Smooth muscle cell of the coronary artery (primary cell): ENCODE results near the gene SHOC1. TPM values are rescaled to one million over a fixed set of nuclear protein-coding genes. Genes with fewer than 3 reads are reported as not detected.

ENCODE experiments used
- total RNA-seq: library from RNA; depleted of rRNA; stranded (reverse); fragments of >200 nt; gene quantifications from 2 replicates; pipeline ENCODE4 v1.2.3, GENCODE V29; 2014; ENCODE audit warnings: low replicate concordance

The SHOC1 gene
- not detected in 2 replicates for total RNA-seq

DNA sequence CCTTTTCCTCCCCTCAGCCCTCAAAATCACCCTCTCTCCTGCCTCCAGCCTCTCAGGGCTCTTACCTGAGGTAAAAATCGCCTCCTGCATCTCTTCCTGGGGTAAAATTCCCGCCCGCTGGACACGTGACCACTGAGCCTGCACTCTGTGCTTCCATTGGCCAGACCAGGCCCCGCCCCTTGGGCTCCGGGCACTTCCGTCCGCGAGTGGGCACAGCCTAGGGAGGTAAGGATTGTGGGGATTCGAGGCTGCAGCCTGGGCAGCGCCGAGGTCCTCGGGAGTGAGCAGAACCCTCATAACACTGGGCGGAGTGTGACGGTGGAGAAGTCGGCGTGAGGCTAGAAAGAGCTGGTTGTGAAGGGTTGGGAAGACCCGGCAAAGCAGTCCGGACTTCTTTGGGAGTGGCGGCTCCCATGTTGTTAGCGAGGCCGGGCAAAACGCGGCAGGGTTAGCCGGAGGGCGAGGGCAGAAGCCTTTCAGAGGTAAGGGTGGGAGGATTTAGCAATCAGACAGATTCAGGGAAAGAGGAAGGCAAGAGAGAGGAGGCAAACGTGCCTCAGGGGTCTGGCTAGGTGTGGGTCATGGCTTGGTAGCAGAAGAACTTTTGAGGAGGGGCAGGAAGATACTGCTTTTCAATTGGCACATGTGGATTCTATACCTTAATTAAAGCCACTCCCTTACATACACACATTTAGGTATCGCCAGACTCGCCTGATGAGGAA, at the start of gene SHOC1:
Gene SHOC1 (minus strand): TSS at position 103 of the 722 bp plus-strand sequence. CDS start 3,519 bp downstream, outside the sequence.

Other genes with a start within 250 kb of the SHOC1 start
- gene PTGR1, start 195.3 kb downstream of the SHOC1 start, total RNA-seq = 37.2 and 52.6 TPM in 2 replicates
- gene DNAJC25, start 163.6 kb downstream of the SHOC1 start, total RNA-seq = 1.9 and 4.9 TPM in 2 replicates
- gene GNG10, start 133.3 kb downstream of the SHOC1 start, total RNA-seq = 19.4 and 48.6 TPM in 2 replicates
- 56.9 and 62.9 TPM in 2 replicates for gene UGCG, start 101.9 kb upstream of the SHOC1 start, total RNA-seq